Ovary (tissue), 9 donors: ENCODE data around the gene CPNE4. TPM values are rescaled to one million over a fixed set of nuclear protein-coding genes. Genes with fewer than 3 reads are reported as not detected.

Experiments used
- DNase-seq, 5 donors: peaks; one replicate each; pipeline ENCODE4 v3.0.0-alpha.2; 2019 to 2020
- H3K27ac ChIP-seq, 2 donors: fragments of 200-600 bp; one replicate each; pipeline versions ENCODE4 v1.5.1 to v1.8.0; 2019 to 2022
- H3K27me3 ChIP-seq: fragments of 200-600 bp; one replicate; pipeline ENCODE4 v1.8.0; 2022
- H3K36me3 ChIP-seq: fragments of 200-600 bp; sonication (generic); one replicate; pipeline ENCODE4 v1.5.1; 2019
- H3K4me1 ChIP-seq: one replicate; pipeline ENCODE4 v1.8.1; 2013; ENCODE audit warnings: mild to moderate bottlenecking, moderate library complexity; ENCODE audit not compliant: insufficient read depth
- H3K4me3 ChIP-seq: fragments of 200-600 bp; sonication (generic); one replicate; pipeline ENCODE4 v1.5.1; 2017
- H3K9me3 ChIP-seq, 2 donors: fragments of 200-600 bp in 1 of 2; sonication (generic) in 1 of 2; one replicate each; pipeline versions ENCODE4 v1.5.1 to v1.8.1; 2013 to 2019; ENCODE audit warnings: mild to moderate bottlenecking in 1 of 2, moderate library complexity in 1 of 2
- EP300 ChIP-seq: sonication (generic); formaldehyde crosslinking; IDR thresholded peaks from one replicate; pipeline ENCODE4 v1.6.1; 2017; ENCODE audit warnings: antibody characterized with exemption
- POLR2A ChIP-seq: fragments of 450-650 bp; IDR thresholded peaks from one replicate; pipeline ENCODE4 v1.6.1; 2017; ENCODE audit warnings: antibody characterized with exemption, mild to moderate bottlenecking, moderate library complexity
- WGBS, 3 donors: extraction: QIAGEN DNeasy Blood & Tissue Kit in 1 of 3; methylation state at CpG; one replicate each; pipeline versions ENCODE4 v1.1.5 to v1.1.7; 2013 to 2017; 5-methylcytosine and 5-hydroxymethylcytosine counted together
- intact Hi-C, 4 donors: fragments of 100-400 bp; cut with DNase I; formaldehyde crosslinking; loops; one replicate each; pipeline versions ENCODE4 v1.11.0 to v1.15.1; 2022 to 2023
- polyA plus RNA-seq, 2 donors: library from polyadenylated mRNA; stranded (reverse); fragments of 200-250 nt in 1 of 2; fragments of 350-450 nt in 1 of 2; fragmentation: Illumina TruSeq in 1 of 2; extraction: RNeasy Lipid Tissue Mini Kit (QIAGEN cat#74804) in 1 of 2; gene quantifications; one replicate each; pipeline ENCODE4 v1.2.3, GENCODE V29; 2013 to 2014
- total RNA-seq, 7 donors: library from RNA; depleted of rRNA in 2 of 7; stranded (reverse); fragments of >200 nt in 2 of 7; fragmentation: NEBNext Ultra II Directional in 3 of 7; extraction: Animal tissue kit (Norgen Biotek cat#: 25700) in 3 of 7; gene quantifications; one replicate each; pipeline versions ENCODE4 v1.1.0 to v1.2.4, GENCODE V29; 2016 to 2023
- TF ChIP-seq, protein P1 (sequence below), 3 donors: fragments of 450-650 bp in 2 of 3; fragments of 200-600 bp in 1 of 3; IDR thresholded peaks; one replicate each; pipeline versions ENCODE4 v1.5.1 to v1.8.0; 2016 to 2022; ENCODE audit warnings: antibody characterized with exemption in 3 of 3, mild to moderate bottlenecking in 1 of 3
- donor health status: DM: no; HTN: no; CAD: no; lungs with moderate emphysema.
- donor health status: DM: no; HTN: no; CAD: no.
- donor health status: Bipolar disorder and iron deficiency.
- donor health status: DM: yes; HTN: yes; CAD: no.
- donor health status: DM: no; HTN: no; CAD: no.
- donor health status: DM: yes; HTN: yes; CAD: no.

CPNE4 gene
- total and polyA plus RNA-seq, 9 donors, result 0.11 to 0.27 (median 0.13) TPM; not detected in 6

DNA sequence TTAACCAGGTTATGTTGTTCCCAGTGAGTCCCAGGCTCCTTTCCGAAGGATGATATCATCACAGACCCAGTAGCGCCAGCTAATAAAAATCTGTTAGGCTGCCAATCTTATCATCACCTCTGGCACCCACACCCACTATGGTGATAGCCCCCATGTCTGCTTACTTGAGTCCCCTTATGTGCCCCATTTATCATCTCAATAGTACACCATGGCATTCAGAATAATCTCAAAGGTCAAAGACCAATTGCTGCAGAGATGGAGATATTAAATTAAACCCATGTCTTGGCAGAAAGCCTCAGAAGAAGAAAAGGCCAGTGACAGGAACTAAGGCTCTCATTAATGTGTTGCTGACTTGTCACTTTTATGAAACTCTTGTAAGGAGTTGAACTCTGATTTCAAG is 32.8 kb downstream of the CPNE4 start:
- H3K4me3 ChIP-seq, result no peak overlapping the region
- no peaks in the 10 kb centered on the region for H3K27me3 ChIP-seq
- no peaks in the 10 kb centered on the region for H3K36me3 ChIP-seq
- H3K27ac ChIP-seq, result no peak overlapping the region
- no peaks in the 10 kb centered on the region for H3K9me3 ChIP-seq
- DNase-seq, result no peak
- 60 to 72% (median 71%) methylated on average over 2 of the region's 2 CpGs for WGBS, 3 donors
- intact Hi-C loops, result no loop called here
- TF ChIP-seq POLR2A (no peak), EP300 (no peak)
- TF ChIP-seq, protein P1, sequence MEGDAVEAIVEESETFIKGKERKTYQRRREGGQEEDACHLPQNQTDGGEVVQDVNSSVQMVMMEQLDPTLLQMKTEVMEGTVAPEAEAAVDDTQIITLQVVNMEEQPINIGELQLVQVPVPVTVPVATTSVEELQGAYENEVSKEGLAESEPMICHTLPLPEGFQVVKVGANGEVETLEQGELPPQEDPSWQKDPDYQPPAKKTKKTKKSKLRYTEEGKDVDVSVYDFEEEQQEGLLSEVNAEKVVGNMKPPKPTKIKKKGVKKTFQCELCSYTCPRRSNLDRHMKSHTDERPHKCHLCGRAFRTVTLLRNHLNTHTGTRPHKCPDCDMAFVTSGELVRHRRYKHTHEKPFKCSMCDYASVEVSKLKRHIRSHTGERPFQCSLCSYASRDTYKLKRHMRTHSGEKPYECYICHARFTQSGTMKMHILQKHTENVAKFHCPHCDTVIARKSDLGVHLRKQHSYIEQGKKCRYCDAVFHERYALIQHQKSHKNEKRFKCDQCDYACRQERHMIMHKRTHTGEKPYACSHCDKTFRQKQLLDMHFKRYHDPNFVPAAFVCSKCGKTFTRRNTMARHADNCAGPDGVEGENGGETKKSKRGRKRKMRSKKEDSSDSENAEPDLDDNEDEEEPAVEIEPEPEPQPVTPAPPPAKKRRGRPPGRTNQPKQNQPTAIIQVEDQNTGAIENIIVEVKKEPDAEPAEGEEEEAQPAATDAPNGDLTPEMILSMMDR (IDR thresholded peaks at IDR 0.05), result no peak
- no peaks in the 10 kb centered on the region for H3K4me1 ChIP-seq

DNA sequence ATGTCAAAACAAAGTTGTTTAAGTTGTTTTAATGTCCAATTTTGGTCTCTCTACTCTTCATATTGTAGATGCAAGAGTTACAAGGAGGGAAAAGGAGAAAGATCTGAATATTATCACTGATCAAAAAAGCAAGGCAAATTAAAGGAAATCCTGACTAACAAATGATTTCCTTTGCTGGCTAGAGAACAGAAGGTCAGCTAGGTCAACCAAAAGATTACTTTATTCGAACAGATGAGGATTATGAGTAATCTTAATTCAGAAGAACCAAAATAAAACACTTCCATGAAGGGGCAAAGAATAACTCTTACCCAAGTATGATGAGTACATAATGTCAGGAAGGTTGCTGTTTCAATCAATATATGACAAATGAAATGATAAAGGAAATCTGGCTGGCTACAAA is 33.8 kb downstream of the CPNE4 start:
- H3K9me3 ChIP-seq, result no peaks in the 10 kb centered on the region
- no peaks in the 10 kb centered on the region for H3K27me3 ChIP-seq
- DNase-seq, result no peak
- H3K36me3 ChIP-seq, result no peaks in the 10 kb centered on the region
- TF ChIP-seq EP300, result no peak
- TF ChIP-seq, protein P1 (IDR thresholded peaks at IDR 0.05), result no peak
- TF ChIP-seq POLR2A, result no peak
- no peaks in the 10 kb centered on the region for H3K4me1 ChIP-seq
- H3K4me3 ChIP-seq, result no peak overlapping the region
- WGBS, 3 donors, result 27 to 49% (median 33%) methylated on average over 1 of the region's 1 CpG
- intact Hi-C loops, result no loop called here
- H3K27ac ChIP-seq, result no peak overlapping the region

DNA sequence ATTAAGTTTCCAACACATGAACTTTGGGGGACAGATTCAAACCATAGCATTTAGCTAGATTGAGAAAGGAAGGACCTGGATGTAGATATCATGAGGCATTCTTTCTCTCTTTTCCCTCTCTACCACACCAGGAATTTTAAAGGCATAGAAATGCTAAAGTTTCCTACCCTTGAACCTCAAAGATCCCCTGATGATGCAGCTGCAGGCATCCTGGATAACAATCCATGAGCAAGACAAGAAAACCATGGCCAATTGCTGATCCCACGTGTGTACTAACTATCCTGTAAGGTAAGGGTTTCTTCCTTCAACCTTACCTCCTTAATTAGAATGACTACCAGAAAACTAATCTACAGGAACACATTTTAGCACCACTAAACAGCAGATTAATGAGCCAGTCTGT is 36.8 kb downstream of the CPNE4 start:
- Histone ChIP-seq H3K27me3 (no peaks in the 10 kb centered on the region), H3K4me3 (no peak overlapping the region), H3K9me3 (no peaks in the 10 kb centered on the region), H3K36me3 (no peaks in the 10 kb centered on the region), H3K4me1 (no peaks in the 10 kb centered on the region), H3K27ac (no peak overlapping the region)
- intact Hi-C loops, result no loop called here
- WGBS, 3 donors, result 11 to 22% (median 15%) methylated on average over 1 of the region's 1 CpG
- no peak for TF ChIP-seq EP300
- DNase-seq, result no peak

DNA sequence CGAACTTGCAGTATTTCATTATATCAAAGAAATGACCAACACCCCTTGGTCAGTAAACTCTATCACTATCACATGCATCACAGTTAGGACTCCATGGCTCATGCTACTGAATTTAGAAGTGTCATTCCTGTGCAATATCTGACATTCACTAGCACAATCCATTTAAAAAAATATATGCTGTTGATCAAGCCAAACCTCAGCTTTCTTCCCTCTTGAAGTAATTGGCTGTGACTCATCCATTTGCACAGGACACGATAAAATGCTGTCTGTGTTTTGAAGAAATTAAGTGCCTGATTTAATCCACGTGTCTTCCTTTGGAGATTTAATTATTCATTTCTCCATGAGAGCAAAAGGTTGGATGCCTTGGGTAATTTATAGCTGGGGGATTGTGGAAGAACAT is 38.9 kb downstream of the CPNE4 start:
- TF ChIP-seq EP300, result no peak
- TF ChIP-seq POLR2A, result no peak
- TF ChIP-seq, protein P1 (IDR thresholded peaks at IDR 0.05), result no peak
- 45 to 52% (median 48%) methylated on average over 3 of the region's 3 CpGs for WGBS, 3 donors
- DNase-seq, result no peak

DNA sequence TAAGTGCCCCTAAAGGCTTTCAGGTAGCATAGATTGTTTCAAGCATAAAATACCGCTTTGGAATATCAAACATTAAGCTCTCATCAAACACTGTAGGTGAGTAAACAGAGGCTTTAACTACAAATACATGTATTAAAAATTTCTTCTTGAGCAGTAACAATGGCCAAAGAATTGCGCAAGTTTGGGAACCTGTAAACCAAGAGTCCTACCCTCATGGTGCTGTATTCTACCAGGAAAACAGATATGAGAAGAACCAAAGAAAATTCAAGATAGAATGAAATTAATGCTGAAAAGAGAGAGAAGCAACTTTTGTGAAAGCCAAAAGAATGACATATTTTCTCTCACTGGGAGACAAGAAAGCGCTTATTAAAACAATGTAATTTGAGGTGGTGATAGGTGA is 45.5 kb downstream of the CPNE4 start:
- TF ChIP-seq, protein P1 (IDR thresholded peaks at IDR 0.05), result no peak
- TF ChIP-seq EP300 (no peak), POLR2A (no peak)
- no peaks in the 10 kb centered on the region for H3K36me3 ChIP-seq
- WGBS, 3 donors, result 90 to 95% (median 91%) methylated on average over 3 of the region's 3 CpGs

More for the DNA sequence above, 38.9 kb downstream of the CPNE4 start:
- no peaks in the 10 kb centered on the region for H3K9me3 ChIP-seq
- no peak overlapping the region for H3K4me3 ChIP-seq
- H3K27me3 ChIP-seq, result no peaks in the 10 kb centered on the region
- H3K4me1 ChIP-seq, result no peaks in the 10 kb centered on the region
- intact Hi-C loops, result no loop called here
- no peak overlapping the region for H3K27ac ChIP-seq
- no peaks in the 10 kb centered on the region for H3K36me3 ChIP-seq

More for the DNA sequence above, 45.5 kb downstream of the CPNE4 start:
- Histone ChIP-seq H3K27ac (no peak overlapping the region), H3K9me3 (no peaks in the 10 kb centered on the region), H3K27me3 (no peaks in the 10 kb centered on the region), H3K4me1 (no peaks in the 10 kb centered on the region), H3K4me3 (no peak overlapping the region)
- intact Hi-C loops, result no loop called here
- no peak for DNase-seq
